ENCODE measurements around the gene PARP6.

PARP6 gene

DNA sequence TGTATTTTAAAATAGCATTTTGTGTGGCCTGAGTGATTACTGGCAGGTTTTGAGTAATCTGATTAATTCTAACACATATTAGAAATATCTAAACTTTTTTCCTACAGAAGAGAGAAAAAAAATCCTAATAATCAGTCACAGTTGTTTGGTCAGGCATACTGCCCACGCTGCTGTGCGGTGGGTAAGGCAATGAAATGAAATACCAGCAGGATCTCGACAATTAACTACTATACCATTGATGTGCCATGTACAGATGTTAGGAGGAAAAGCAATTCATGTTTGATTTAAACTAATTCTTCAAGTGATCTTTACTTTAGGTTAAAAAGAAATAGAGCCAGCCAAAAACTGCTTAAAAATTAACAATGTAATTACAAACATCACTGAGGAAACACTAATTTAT, 79.9 kb downstream of the PARP6 start:
- H3K27ac ChIP-seq = no peak overlapping the region
- TF ChIP-seq, protein P1, sequence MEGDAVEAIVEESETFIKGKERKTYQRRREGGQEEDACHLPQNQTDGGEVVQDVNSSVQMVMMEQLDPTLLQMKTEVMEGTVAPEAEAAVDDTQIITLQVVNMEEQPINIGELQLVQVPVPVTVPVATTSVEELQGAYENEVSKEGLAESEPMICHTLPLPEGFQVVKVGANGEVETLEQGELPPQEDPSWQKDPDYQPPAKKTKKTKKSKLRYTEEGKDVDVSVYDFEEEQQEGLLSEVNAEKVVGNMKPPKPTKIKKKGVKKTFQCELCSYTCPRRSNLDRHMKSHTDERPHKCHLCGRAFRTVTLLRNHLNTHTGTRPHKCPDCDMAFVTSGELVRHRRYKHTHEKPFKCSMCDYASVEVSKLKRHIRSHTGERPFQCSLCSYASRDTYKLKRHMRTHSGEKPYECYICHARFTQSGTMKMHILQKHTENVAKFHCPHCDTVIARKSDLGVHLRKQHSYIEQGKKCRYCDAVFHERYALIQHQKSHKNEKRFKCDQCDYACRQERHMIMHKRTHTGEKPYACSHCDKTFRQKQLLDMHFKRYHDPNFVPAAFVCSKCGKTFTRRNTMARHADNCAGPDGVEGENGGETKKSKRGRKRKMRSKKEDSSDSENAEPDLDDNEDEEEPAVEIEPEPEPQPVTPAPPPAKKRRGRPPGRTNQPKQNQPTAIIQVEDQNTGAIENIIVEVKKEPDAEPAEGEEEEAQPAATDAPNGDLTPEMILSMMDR (conservative IDR thresholded peaks at IDR 0.05) = no peak
- TF ChIP-seq ZFX (IDR thresholded peaks at IDR 0.05) = no peak

Measured in C4-2B (cell line).